ENCODE data around the gene DOCK4.

The DOCK4 gene

DNA sequence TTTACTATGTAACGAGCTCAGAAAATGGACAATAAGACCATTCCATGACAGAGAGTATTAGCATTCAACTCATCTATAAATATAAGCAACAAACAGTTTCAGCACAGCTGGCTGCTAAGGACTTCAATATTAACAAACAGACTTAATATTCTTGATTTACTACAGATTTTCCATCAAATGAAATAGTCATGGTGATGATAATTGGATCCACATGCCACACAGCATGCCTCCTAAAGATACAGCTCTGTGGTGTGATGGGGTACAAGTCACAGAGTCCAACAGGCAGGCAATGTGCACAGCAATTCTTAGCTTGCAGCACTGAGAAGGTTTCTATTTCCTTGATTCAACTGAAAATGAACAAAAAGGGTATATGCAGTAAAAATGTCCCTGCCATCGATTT, 54.0 kb downstream of the DOCK4 start:
- no peak overlapping the region for H3K4me3 ChIP-seq (ENCODE audit: low read length)
- no peaks in the 10 kb centered on the region for H3K36me3 ChIP-seq (ENCODE audit: control insufficient read depth, insufficient read depth, low read length, severe bottlenecking)
- no peaks in the 10 kb centered on the region for H3K9me3 ChIP-seq (ENCODE audit: control insufficient read depth, low read length)
- peak; percentile 43 for DNase-seq (ENCODE audit: low read depth)
- H3K27me3 ChIP-seq (replicated peaks; ENCODE audit: control insufficient read depth, insufficient read depth, low read length) = no peaks in the 10 kb centered on the region
- H3K4me1 ChIP-seq (ENCODE audit: control insufficient read depth, insufficient read depth, low read length) = no peaks in the 10 kb centered on the region
- no peak overlapping the region for H3K9ac ChIP-seq (ENCODE audit: low read length)

DNA sequence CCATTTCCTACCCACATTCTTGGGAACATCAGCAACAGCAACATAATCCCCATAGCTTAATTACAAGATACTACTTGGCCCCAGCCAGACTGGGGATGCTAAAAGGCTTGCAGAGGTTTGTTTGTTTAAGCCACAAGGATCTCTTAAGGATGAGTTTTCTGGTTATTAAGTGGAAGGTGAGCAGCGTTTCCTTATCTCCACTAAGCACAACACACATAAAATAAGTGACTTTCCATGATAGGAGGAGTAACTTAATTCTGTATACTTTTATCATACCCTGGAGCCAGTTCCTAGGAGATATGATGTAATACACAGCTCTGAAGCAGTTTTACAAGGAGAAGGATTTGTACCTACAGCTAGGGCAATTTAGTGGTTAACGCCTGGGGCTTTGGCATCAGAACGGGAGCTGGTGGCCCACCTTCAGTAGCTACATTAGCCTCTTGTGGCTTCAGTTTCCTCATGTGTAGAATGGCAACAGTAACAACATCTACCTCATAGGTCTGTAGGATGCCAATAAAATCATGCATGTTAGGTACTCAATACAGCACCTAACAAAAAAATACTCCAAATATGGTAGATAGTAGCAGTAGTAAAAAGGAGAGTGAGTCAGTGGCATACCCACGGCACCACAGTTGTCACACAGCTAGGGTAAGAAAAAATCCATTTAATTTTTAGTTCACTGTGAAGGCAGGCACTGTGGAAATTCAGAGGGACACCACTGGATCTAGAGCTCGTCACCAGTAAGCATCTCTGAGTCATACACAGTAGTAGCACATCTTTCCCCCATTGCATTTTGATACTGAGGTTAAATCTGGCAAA, 55.2 kb downstream of the DOCK4 start:
- H3K9me3 ChIP-seq (ENCODE audit: control insufficient read depth, low read length) = no peaks in the 10 kb centered on the region
- H3K27me3 ChIP-seq (replicated peaks; ENCODE audit: control insufficient read depth, insufficient read depth, low read length) = no peaks in the 10 kb centered on the region
- no peaks in the 10 kb centered on the region for H3K4me1 ChIP-seq (ENCODE audit: control insufficient read depth, insufficient read depth, low read length)
- DNase-seq (ENCODE audit: low read depth) = no peak
- no peak overlapping the region for H3K4me3 ChIP-seq (ENCODE audit: low read length)
- no peaks in the 10 kb centered on the region for H3K36me3 ChIP-seq (ENCODE audit: control insufficient read depth, insufficient read depth, low read length, severe bottlenecking)
- H3K9ac ChIP-seq (ENCODE audit: low read length) = no peak overlapping the region

GRCh38 chr7:112149734-112150133, 56.5 kb downstream of the DOCK4 start:
- Histone ChIP-seq H3K9ac (ENCODE audit: low read length) (no peak overlapping the region), H3K36me3 (ENCODE audit: control insufficient read depth, insufficient read depth, low read length, severe bottlenecking) (no peaks in the 10 kb centered on the region), H3K27me3 (replicated peaks; ENCODE audit: control insufficient read depth, insufficient read depth, low read length) (no peaks in the 10 kb centered on the region), H3K4me3 (ENCODE audit: low read length) (no peak overlapping the region), H3K4me1 (ENCODE audit: control insufficient read depth, insufficient read depth, low read length) (peaks cover 3% of the 10 kb centered on the region), H3K9me3 (ENCODE audit: control insufficient read depth, low read length) (no peaks in the 10 kb centered on the region)
- no peak for DNase-seq (ENCODE audit: low read depth)

DNA sequence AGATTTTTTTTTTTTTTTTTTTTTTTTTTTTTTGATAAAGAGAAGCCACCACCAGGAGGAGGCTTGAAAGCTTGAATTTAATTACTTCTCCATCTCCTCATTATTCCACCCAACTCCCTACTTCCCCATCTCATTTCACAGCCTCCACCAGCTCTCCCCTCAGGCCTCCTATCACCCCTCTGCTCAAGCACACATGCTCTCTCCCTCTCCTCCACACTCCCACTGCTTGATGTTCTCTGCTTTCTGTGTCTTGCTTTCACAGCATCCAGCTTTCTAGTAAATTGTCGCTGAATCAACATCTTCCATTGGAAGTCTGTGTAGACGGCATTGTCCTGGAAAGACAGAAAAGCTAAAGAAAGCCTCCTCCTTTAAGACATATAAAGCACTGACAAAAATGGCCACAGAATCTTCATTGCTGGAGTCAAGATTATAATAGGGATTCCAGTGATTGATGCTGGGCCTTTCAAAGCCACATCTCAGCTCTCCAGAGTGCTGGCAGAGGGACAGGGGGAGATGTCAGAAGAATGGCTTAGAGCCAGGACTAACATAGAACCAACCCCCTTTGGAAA, 58.3 kb downstream of the DOCK4 start:
- Histone ChIP-seq H3K27me3 (replicated peaks; ENCODE audit: control insufficient read depth, insufficient read depth, low read length) (no peaks in the 10 kb centered on the region), H3K4me3 (ENCODE audit: low read length) (no peak overlapping the region), H3K9me3 (ENCODE audit: control insufficient read depth, low read length) (no peaks in the 10 kb centered on the region), H3K36me3 (ENCODE audit: control insufficient read depth, insufficient read depth, low read length, severe bottlenecking) (no peaks in the 10 kb centered on the region), H3K4me1 (ENCODE audit: control insufficient read depth, insufficient read depth, low read length) (peaks cover 17% of the 10 kb centered on the region), H3K9ac (ENCODE audit: low read length) (no peak overlapping the region)
- DNase-seq (ENCODE audit: low read depth) = no peak

DNA sequence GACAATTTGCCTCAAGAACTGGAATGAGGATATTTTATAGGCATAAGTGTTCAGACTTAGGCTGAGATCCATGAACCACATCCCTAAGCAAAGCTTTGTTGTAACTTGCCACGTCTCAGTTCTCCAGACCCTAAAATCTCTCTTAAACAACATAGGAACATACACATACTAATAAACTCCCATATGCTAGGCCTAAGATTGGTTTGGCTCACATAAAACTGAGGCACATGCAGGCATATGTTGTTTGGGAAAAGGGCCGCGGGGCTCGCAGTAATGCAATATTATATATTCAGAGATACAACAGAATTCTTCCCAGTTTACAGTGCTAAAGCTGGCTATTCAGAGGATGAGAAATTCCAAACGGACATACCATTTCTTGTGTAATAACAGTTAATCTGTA, 61.0 kb downstream of the DOCK4 start:
- Histone ChIP-seq H3K4me3 (ENCODE audit: low read length) (no peak overlapping the region), H3K27me3 (replicated peaks; ENCODE audit: control insufficient read depth, insufficient read depth, low read length) (no peaks in the 10 kb centered on the region), H3K4me1 (ENCODE audit: control insufficient read depth, insufficient read depth, low read length) (peaks cover 17% of the 10 kb centered on the region), H3K9ac (ENCODE audit: low read length) (no peak overlapping the region), H3K9me3 (ENCODE audit: control insufficient read depth, low read length) (no peaks in the 10 kb centered on the region), H3K36me3 (ENCODE audit: control insufficient read depth, insufficient read depth, low read length, severe bottlenecking) (no peaks in the 10 kb centered on the region)
- DNase-seq (ENCODE audit: low read depth) = no peak

DNA sequence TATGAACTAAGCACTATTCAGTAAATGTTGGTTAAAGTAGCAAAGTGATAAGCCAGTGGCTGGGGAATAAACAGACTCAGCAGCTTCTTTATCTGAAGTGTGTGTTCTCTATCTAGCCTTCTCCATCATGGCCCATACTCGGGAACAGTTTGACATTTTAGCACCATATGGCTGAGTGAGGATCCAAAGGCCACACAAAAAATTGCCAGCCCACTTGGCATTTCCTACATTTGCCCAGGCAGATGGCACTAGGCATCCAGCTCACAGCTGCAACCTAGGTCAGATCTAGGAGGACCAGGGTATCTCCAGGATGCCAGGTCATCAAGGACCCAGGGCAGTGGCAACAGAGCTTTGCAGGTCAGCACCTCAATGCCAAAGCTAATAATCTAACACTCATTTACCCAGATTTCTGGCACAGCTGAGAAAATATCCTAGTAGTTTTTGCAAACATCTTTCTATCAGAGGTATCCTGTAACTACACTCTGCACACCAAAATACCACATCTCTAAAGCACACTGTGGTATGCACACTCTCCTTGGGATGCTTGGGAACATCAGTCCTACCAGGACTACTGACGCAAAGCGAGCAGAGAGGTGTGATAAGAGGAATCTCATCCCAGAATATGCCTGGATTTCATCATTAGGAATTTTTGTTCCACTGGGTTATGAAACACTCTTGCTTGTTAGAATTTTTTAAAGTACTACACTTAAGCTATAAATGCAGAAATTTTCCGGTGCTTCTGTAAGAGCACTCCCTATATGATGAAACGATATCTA, 61.7 kb downstream of the DOCK4 start:
- Histone ChIP-seq H3K9me3 (ENCODE audit: control insufficient read depth, low read length) (no peaks in the 10 kb centered on the region), H3K9ac (ENCODE audit: low read length) (no peak overlapping the region), H3K27me3 (replicated peaks; ENCODE audit: control insufficient read depth, insufficient read depth, low read length) (no peaks in the 10 kb centered on the region), H3K4me3 (ENCODE audit: low read length) (no peak overlapping the region), H3K36me3 (ENCODE audit: control insufficient read depth, insufficient read depth, low read length, severe bottlenecking) (no peaks in the 10 kb centered on the region), H3K4me1 (ENCODE audit: control insufficient read depth, insufficient read depth, low read length) (peaks cover 17% of the 10 kb centered on the region)
- peak; percentile 8 for DNase-seq (ENCODE audit: low read depth)

DNA sequence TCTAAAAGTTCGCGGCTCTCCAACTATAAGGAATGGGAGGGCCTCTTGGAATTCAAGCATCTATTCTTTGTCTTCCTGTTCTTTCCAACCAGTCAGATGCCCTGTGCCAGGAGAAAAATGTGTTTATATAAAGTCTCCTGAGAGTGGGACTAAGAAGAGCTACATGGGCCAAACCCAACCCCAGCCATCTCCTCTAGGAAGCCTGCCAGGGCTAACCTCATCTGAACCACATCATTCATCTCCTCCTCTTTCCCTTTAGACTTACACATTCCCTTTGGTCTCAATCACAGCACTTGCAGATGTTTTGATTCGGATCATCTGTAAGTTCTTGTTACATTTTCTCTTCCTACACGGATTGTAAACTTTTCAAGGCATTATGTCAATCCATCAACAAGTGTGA, 62.6 kb downstream of the DOCK4 start:
- peak overlapping the region; percentile 26 for H3K4me3 ChIP-seq (ENCODE audit: low read length)
- no peak overlapping the region for H3K9ac ChIP-seq (ENCODE audit: low read length)
- no peaks in the 10 kb centered on the region for H3K36me3 ChIP-seq (ENCODE audit: control insufficient read depth, insufficient read depth, low read length, severe bottlenecking)
- peaks cover 17% of the 10 kb centered on the region for H3K4me1 ChIP-seq (ENCODE audit: control insufficient read depth, insufficient read depth, low read length)
- H3K27me3 ChIP-seq (replicated peaks; ENCODE audit: control insufficient read depth, insufficient read depth, low read length) = no peaks in the 10 kb centered on the region
- H3K9me3 ChIP-seq (ENCODE audit: control insufficient read depth, low read length) = no peaks in the 10 kb centered on the region
- DNase-seq (ENCODE audit: low read depth) = peak; percentile 91

GRCh38 chr7:112143136-112143535, 63.1 kb downstream of the DOCK4 start:
- H3K4me3 ChIP-seq (ENCODE audit: low read length) = peak overlapping the region; percentile 26
- H3K36me3 ChIP-seq (ENCODE audit: control insufficient read depth, insufficient read depth, low read length, severe bottlenecking) = no peaks in the 10 kb centered on the region
- no peaks in the 10 kb centered on the region for H3K9me3 ChIP-seq (ENCODE audit: control insufficient read depth, low read length)
- H3K27me3 ChIP-seq (replicated peaks; ENCODE audit: control insufficient read depth, insufficient read depth, low read length) = no peaks in the 10 kb centered on the region
- peaks cover 17% of the 10 kb centered on the region for H3K4me1 ChIP-seq (ENCODE audit: control insufficient read depth, insufficient read depth, low read length)
- peak; percentile 68 for DNase-seq (ENCODE audit: low read depth)
- H3K9ac ChIP-seq (ENCODE audit: low read length) = no peak overlapping the region

DNA sequence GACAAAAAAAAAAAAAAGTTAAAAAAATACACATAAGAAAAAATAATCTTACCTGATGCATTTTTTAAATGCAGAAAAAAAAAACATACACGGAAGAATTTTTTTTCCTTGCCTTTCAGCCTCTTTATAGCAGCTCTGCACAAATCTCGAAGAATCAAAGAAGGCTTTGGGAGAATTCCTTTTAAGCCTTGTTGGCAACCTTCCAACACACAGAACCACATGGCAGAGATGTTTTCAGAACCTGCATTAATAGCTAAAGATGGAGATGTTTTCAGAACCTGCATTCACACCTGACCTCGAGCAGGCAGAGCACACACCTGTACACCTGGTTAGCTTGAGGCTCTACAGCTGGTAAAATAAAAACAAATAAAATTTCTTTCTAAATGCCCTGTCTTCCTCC, 65.6 kb downstream of the DOCK4 start:
- Histone ChIP-seq H3K4me3 (ENCODE audit: low read length) (no peak overlapping the region), H3K9me3 (ENCODE audit: control insufficient read depth, low read length) (no peaks in the 10 kb centered on the region), H3K4me1 (ENCODE audit: control insufficient read depth, insufficient read depth, low read length) (peaks cover 17% of the 10 kb centered on the region), H3K36me3 (ENCODE audit: control insufficient read depth, insufficient read depth, low read length, severe bottlenecking) (no peaks in the 10 kb centered on the region), H3K9ac (ENCODE audit: low read length) (no peak overlapping the region), H3K27me3 (replicated peaks; ENCODE audit: control insufficient read depth, insufficient read depth, low read length) (no peaks in the 10 kb centered on the region)
- peak; percentile 19 for DNase-seq (ENCODE audit: low read depth)

- Histone ChIP-seq H3K9me3 (ENCODE audit: control insufficient read depth, low read length) (no peaks in the 10 kb centered on the region), H3K36me3 (ENCODE audit: control insufficient read depth, insufficient read depth, low read length, severe bottlenecking) (no peaks in the 10 kb centered on the region)
- no peak for DNase-seq (ENCODE audit: low read depth)
Observed at GRCh38 chr7:112138938-112139337, 67.3 kb downstream of the DOCK4 start.

GRCh38 chr7:112138325-112138852, 67.8 kb downstream of the DOCK4 start:
- no peak for DNase-seq (ENCODE audit: low read depth)
- Histone ChIP-seq H3K9ac (ENCODE audit: low read length) (no peak overlapping the region), H3K4me3 (ENCODE audit: low read length) (no peak overlapping the region), H3K9me3 (ENCODE audit: control insufficient read depth, low read length) (no peaks in the 10 kb centered on the region), H3K36me3 (ENCODE audit: control insufficient read depth, insufficient read depth, low read length, severe bottlenecking) (no peaks in the 10 kb centered on the region), H3K27me3 (replicated peaks; ENCODE audit: control insufficient read depth, insufficient read depth, low read length) (no peaks in the 10 kb centered on the region), H3K4me1 (ENCODE audit: control insufficient read depth, insufficient read depth, low read length) (peaks cover 4% of the 10 kb centered on the region)

More at GRCh38 chr7:112138938-112139337, 67.3 kb downstream of the DOCK4 start:
- Histone ChIP-seq H3K27me3 (replicated peaks; ENCODE audit: control insufficient read depth, insufficient read depth, low read length) (no peaks in the 10 kb centered on the region), H3K4me1 (ENCODE audit: control insufficient read depth, insufficient read depth, low read length) (peaks cover 10% of the 10 kb centered on the region), H3K4me3 (ENCODE audit: low read length) (no peak overlapping the region), H3K9ac (ENCODE audit: low read length) (no peak overlapping the region)
